Rectal smooth muscle tissue (tissue), 1 donor: ENCODE data around the gene ARHGAP6.
"Not testable (repeated sequence)": the region's sequence is repeated elsewhere in the genome, so short reads cannot be mapped to it uniquely, and the experiment has no call there.

Source experiments
- H3K27ac ChIP-seq: one replicate; pipeline ENCODE4 v1.7.0; 2013; ENCODE audit warnings: low read depth, low read length, inconsistent platforms
- H3K27me3 ChIP-seq: one replicate; pipeline ENCODE4 v1.7.0; 2013; ENCODE audit warnings: low read length; ENCODE audit not compliant: control insufficient read depth, insufficient read depth
- H3K36me3 ChIP-seq: one replicate; pipeline ENCODE4 v1.7.0; 2013; ENCODE audit warnings: low read length; ENCODE audit not compliant: control insufficient read depth, insufficient read depth
- H3K4me1 ChIP-seq: one replicate; pipeline ENCODE4 v1.7.0; 2013; ENCODE audit warnings: low read length; ENCODE audit not compliant: control insufficient read depth, insufficient read depth
- H3K4me3 ChIP-seq: one replicate; pipeline ENCODE4 v1.7.0; 2013; ENCODE audit warnings: low read length
- H3K9ac ChIP-seq: one replicate; pipeline ENCODE4 v1.7.0; 2013; ENCODE audit warnings: low read length

ARHGAP6 gene

DNA sequence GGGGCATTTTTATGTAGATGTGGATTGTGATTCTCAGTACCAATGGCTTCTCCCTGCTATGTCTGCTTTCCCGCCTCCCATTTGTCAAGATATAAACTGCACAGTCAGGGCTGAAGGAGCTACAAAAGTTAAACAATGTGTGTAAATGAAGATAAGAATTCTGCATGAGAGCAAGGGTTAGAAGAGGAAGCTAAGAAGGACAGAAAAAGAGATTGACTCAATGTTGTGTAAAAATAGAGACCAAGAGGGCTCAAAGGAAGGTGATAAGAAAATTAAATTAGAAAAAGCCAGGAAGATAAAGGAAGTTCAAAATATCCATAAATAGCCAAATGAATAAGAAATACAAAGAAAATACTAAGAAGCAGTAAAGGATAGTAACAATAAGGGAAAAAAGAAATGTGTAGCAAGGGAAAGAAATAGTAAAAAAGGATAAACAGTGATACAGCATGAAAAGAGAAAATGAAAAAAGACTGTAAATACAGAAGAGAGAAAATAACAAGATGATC, 290.1 kb downstream of the ARHGAP6 start:
- Histone ChIP-seq H3K4me1 (no peaks in the 10 kb centered on the region), H3K27me3 (no peaks in the 10 kb centered on the region), H3K9ac (no peak overlapping the region), H3K4me3 (no peak overlapping the region), H3K36me3 (no peaks in the 10 kb centered on the region), H3K27ac (no peak overlapping the region)

- H3K27me3 ChIP-seq, result no peaks in the 10 kb centered on the region
- no peaks in the 10 kb centered on the region for H3K36me3 ChIP-seq
- no peak overlapping the region for H3K9ac ChIP-seq
- no peaks in the 10 kb centered on the region for H3K4me1 ChIP-seq
- H3K4me3 ChIP-seq, result no peak overlapping the region
- no peak overlapping the region for H3K27ac ChIP-seq
Measured at GRCh38 chrX:11374570-11374969, 291.1 kb downstream of the ARHGAP6 start.

- Histone ChIP-seq H3K27ac (no peak overlapping the region), H3K9ac (no peak overlapping the region), H3K4me3 (no peak overlapping the region), H3K27me3 (no peaks in the 10 kb centered on the region), H3K4me1 (no peaks in the 10 kb centered on the region), H3K36me3 (no peaks in the 10 kb centered on the region)
Measured at GRCh38 chrX:11371106-11371505, 294.6 kb downstream of the ARHGAP6 start.

GRCh38 chrX:11367609-11368430, 297.9 kb downstream of the ARHGAP6 start:
- H3K4me1 ChIP-seq, result no peaks in the 10 kb centered on the region
- no peak overlapping the region for H3K27ac ChIP-seq
- no peaks in the 10 kb centered on the region for H3K27me3 ChIP-seq
- no peak overlapping the region for H3K4me3 ChIP-seq
- H3K9ac ChIP-seq, result no peak overlapping the region
- no peaks in the 10 kb centered on the region for H3K36me3 ChIP-seq

DNA sequence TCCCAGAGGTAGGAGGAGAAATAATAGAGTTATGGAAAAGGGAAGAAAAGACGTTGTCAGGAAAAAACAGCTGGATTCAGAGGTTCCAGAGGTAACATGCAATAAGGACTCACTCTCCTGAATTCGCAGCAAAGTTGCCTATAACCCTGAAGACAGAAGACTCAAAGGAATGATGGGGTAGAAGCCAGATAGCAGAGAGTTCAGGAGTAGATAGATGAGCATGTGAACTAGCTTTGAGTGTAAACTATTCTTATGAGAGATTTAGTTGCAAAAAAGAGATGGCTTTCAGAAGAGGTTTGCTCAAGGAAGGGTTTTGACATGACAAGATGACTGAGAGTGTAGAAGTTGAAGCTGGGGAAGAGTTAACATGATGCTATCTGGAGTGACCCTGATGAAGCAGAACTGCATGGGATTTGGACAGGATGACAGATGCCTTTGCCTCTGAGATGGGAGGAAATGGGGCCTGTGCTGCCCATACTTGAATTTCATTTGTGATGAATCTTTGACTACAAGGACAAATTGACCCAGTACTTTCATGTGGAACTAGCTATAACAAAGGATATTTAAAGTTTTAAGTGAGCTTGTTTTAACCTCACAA, 298.6 kb downstream of the ARHGAP6 start:
- no peak overlapping the region for H3K27ac ChIP-seq
- H3K36me3 ChIP-seq, result no peaks in the 10 kb centered on the region
- no peak overlapping the region for H3K9ac ChIP-seq
- no peaks in the 10 kb centered on the region for H3K27me3 ChIP-seq
- H3K4me3 ChIP-seq, result no peak overlapping the region
- H3K4me1 ChIP-seq, result no peaks in the 10 kb centered on the region

DNA sequence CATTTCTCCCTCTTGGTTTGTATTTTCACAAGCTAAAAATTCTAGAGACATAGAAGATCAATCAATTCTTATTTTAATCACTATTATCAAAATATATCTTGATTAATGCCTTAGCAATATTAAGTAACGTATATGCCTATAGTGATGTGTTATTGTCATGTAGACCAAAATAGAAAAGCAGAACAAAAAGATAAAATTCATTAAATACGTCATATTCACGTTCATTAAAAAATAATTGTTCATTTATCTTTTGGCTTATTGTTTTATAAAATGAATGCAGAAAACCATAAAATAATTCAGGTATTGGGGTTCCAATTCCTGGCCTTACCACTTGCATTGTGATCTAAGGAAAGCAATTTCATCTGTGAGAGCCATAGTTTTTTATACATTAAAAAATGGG, 300.3 kb downstream of the ARHGAP6 start:
- Histone ChIP-seq H3K27ac (no peak overlapping the region), H3K27me3 (no peaks in the 10 kb centered on the region), H3K36me3 (no peaks in the 10 kb centered on the region), H3K9ac (no peak overlapping the region), H3K4me3 (no peak overlapping the region), H3K4me1 (no peaks in the 10 kb centered on the region)

DNA sequence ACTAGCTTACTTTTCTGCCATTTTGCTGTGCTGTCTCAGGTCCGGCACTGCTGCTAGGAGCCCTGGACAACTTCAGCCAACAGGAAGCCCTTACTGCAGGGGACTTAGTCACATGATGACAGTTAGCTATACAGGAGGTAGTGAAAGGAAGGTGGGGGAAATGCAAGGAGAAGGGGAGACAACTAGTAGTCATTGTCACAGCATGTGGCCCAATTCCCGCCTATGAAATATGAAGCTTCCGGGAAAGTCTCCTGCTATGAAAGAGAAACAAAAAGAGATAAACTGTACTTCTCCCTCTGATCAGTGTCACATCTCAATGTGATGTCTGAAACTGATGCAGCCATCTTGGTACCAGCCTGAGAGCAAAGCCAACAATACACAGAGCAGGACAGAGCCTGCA, 300.9 kb downstream of the ARHGAP6 start:
- no peak overlapping the region for H3K27ac ChIP-seq
- no peaks in the 10 kb centered on the region for H3K4me1 ChIP-seq
- H3K27me3 ChIP-seq, result no peaks in the 10 kb centered on the region
- H3K4me3 ChIP-seq, result no peak overlapping the region
- H3K36me3 ChIP-seq, result no peaks in the 10 kb centered on the region
- no peak overlapping the region for H3K9ac ChIP-seq

GRCh38 chrX:11363825-11364224, 301.9 kb downstream of the ARHGAP6 start:
- not testable (repeated sequence) for H3K4me3 ChIP-seq, H3K36me3 ChIP-seq, H3K4me1 ChIP-seq, H3K9ac ChIP-seq, H3K27me3 ChIP-seq, H3K27ac ChIP-seq

- H3K27me3 ChIP-seq, result no peaks in the 10 kb centered on the region
- H3K36me3 ChIP-seq, result no peaks in the 10 kb centered on the region
- H3K27ac ChIP-seq, result no peak overlapping the region
- H3K4me3 ChIP-seq, result no peak overlapping the region
- H3K9ac ChIP-seq, result no peak overlapping the region
- no peaks in the 10 kb centered on the region for H3K4me1 ChIP-seq
Measured at GRCh38 chrX:11363069-11363594, 302.6 kb downstream of the ARHGAP6 start.

DNA sequence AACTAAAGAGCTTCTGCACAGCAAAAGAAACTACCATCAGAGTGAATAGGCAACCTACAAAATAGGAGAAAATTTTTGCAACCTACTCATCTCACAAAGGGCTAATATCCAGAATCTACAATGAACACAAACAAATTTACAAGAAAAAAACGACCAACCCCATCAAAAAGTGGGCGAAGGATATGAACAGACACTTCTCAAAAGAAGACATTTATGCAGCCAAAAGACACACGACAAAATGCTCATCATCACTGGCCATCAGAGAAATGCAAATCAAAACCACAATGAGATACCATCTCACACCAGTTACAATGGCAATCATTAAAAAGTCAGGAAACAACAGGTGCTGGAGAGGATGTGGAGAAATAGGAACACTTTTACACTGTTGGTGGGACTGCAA, 304.1 kb downstream of the ARHGAP6 start:
- H3K27ac ChIP-seq, H3K27me3 ChIP-seq, H3K4me1 ChIP-seq, H3K9ac ChIP-seq, H3K4me3 ChIP-seq, H3K36me3 ChIP-seq: not testable (repeated sequence)

DNA sequence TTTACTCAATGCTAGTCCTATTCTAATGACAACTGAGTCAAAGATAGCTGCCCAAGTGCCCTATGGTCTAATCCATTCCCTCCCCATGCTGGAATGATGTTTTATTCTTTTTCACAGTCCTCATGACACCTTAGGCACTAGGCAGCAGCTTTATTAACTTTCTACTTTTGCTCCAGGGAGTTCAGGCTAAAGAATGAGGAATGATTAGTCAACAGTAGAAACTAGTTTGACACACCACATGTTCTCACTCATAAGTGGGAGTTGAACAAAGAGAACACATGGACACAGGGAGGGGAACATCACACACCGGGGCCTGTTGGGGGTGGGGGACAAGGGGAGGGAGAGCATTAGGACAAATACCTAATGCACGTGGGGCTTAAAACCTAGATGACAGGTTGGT, 309.8 kb downstream of the ARHGAP6 start:
- not testable (repeated sequence) for H3K27ac ChIP-seq, H3K27me3 ChIP-seq, H3K4me1 ChIP-seq

GRCh38 chrX:11355259-11355909, 310.3 kb downstream of the ARHGAP6 start:
- H3K27ac ChIP-seq, result no peak overlapping the region
- H3K27me3 ChIP-seq, result no peaks in the 10 kb centered on the region
- H3K4me3 ChIP-seq, result no peak overlapping the region
- peaks cover 3% of the 10 kb centered on the region for H3K4me1 ChIP-seq
- H3K36me3 ChIP-seq, result no peaks in the 10 kb centered on the region
- no peak overlapping the region for H3K9ac ChIP-seq

More for the DNA sequence above, 309.8 kb downstream of the ARHGAP6 start:
- not testable (repeated sequence) for H3K36me3 ChIP-seq, H3K4me3 ChIP-seq, H3K9ac ChIP-seq
